ENCODE data around the gene OPA1.

Gene OPA1

GRCh38 chr3:193592841-193593667 lies at the start of gene OPA1:
TSS of gene OPA1 (plus strand) at chr3:193593208. CDS start at chr3:193593378, 170 bp downstream.
- TF ChIP-seq CTCF (IDR thresholded peaks at IDR 0.05) (peak; percentile 56), ZFX (IDR thresholded peaks at IDR 0.05; ENCODE audit: borderline replicate concordance) (no peak)
- H3K27ac ChIP-seq = peak within 1 kb of the TSS; percentile 74

- H3K27ac ChIP-seq = no peak overlapping the region
- TF ChIP-seq CTCF (IDR thresholded peaks at IDR 0.05) = no peak
These were observed 48.7 kb upstream of the OPA1 start for GRCh38 chr3:193544289-193544688.

GRCh38 chr3:193545304-193545703 lies 47.7 kb upstream of the OPA1 start:
- no peak for TF ChIP-seq CTCF (IDR thresholded peaks at IDR 0.05)
- no peak for TF ChIP-seq ZFX (IDR thresholded peaks at IDR 0.05; ENCODE audit: borderline replicate concordance)
- H3K27ac ChIP-seq = no peak overlapping the region

GRCh38 chr3:193546129-193546528 lies 46.9 kb upstream of the OPA1 start:
- TF ChIP-seq CTCF (IDR thresholded peaks at IDR 0.05) (no peak), ZFX (IDR thresholded peaks at IDR 0.05; ENCODE audit: borderline replicate concordance) (no peak)
- no peak overlapping the region for H3K27ac ChIP-seq

- H3K27ac ChIP-seq = no peak overlapping the region
- no peak for TF ChIP-seq ZFX (IDR thresholded peaks at IDR 0.05; ENCODE audit: borderline replicate concordance)
- TF ChIP-seq CTCF (IDR thresholded peaks at IDR 0.05) = no peak
These were observed 44.6 kb upstream of the OPA1 start for GRCh38 chr3:193548406-193548805.

GRCh38 chr3:193552923-193553322 lies 40.1 kb upstream of the OPA1 start:
- H3K27ac ChIP-seq = no peak overlapping the region
- TF ChIP-seq CTCF (IDR thresholded peaks at IDR 0.05) = no peak
- TF ChIP-seq ZFX (IDR thresholded peaks at IDR 0.05; ENCODE audit: borderline replicate concordance) = no peak

GRCh38 chr3:193553586-193553985 lies 39.4 kb upstream of the OPA1 start:
- no peak overlapping the region for H3K27ac ChIP-seq
- TF ChIP-seq ZFX (IDR thresholded peaks at IDR 0.05; ENCODE audit: borderline replicate concordance) = no peak
- no peak for TF ChIP-seq CTCF (IDR thresholded peaks at IDR 0.05)

Measured in 22Rv1 (cell line).